Tibial artery (tissue), 4 donors: Measurements from ENCODE around the gene PLEKHH1.

Experiments
- DNase-seq, 2 donors: peaks; one replicate each; pipeline ENCODE4 v3.0.0-alpha.2; 2019
- H3K27ac ChIP-seq, 2 donors: fragments of 200-600 bp; sonication (generic) in 1 of 2; 1 replicate in 1 of 2; 2 replicates in 1 of 2; pipeline ENCODE4 v1.5.1; 2018 to 2019; ENCODE audit warnings: mild to moderate bottlenecking in 1 of 2
- H3K27me3 ChIP-seq, 2 donors: fragments of 200-600 bp; sonication (generic) in 1 of 2; one replicate each; pipeline versions ENCODE4 v1.5.1 to v1.6.0; 2016 to 2019
- H3K36me3 ChIP-seq, 3 donors: fragments of 200-600 bp; sonication (generic) in 2 of 3; one replicate each; pipeline ENCODE4 v1.5.1; 2016 to 2019; ENCODE audit warnings: mild to moderate bottlenecking in 2 of 3
- H3K4me1 ChIP-seq, 4 donors: fragments of 200-600 bp; sonication (generic) in 2 of 4; 1 replicate in 3 of 4; 2 replicates in 1 of 4; pipeline ENCODE4 v1.5.1; 2016 to 2019
- H3K4me3 ChIP-seq, 2 donors: fragments of 200-600 bp; sonication (generic) in 1 of 2; 1 replicate in 1 of 2; 2 replicates in 1 of 2; pipeline ENCODE4 v1.5.1; 2018 to 2019; ENCODE audit warnings: mild to moderate bottlenecking in 2 of 2
- H3K9me3 ChIP-seq, 3 donors: fragments of 200-600 bp; sonication (generic) in 1 of 3; one replicate each; pipeline ENCODE4 v1.5.1; 2016 to 2019
- intact Hi-C: fragments of 100-400 bp; cut with DNase I; formaldehyde crosslinking; loops from one replicate; pipeline ENCODE4 v1.15.0; 2023; ENCODE audit warnings: low total_unique reads
- TF ChIP-seq, protein P1 (sequence below), 2 experiments: fragments of 200-600 bp in 1 of 2; fragments of 450-650 bp in 1 of 2; IDR thresholded peaks; one replicate each; pipeline ENCODE4 v1.5.1; 2017 to 2019; ENCODE audit warnings: antibody characterized with exemption in 2 of 2, mild to moderate bottlenecking in 1 of 2, moderate library complexity in 1 of 2

Gene PLEKHH1

DNA sequence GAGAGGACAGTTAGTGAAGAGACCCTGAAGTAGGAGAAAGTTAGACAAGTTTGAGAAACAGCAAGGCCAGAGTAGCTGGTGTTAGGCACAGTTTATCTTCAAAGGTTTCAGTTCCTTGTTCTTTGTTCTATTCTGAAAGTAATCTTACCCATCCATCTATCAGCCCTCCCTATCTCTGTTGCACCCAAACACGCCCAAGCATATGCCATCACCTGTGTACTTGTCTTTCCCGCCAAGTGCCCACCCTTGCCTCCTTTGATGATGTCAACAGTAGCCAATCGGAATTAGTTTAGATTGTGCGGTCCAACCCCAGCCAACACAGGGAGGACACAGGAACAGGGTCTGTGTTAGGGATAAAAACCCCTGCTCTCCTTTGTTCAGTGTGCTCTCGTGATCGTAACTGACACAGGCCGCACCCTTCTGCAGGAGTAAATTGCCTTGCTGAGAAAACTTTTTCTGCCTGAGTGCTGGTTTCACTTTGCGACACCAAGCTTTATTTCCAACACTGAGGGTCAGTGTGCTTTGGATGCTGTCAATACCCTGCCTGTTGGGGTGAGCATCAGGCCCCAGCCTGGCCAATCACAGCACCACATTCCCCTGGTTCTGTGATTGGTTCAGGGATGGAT is 39.9 kb upstream of the PLEKHH1 start:
- intact Hi-C loops = no loop called here
- no peaks in the 10 kb centered on the region for H3K27me3 ChIP-seq
- TF ChIP-seq, protein P1, sequence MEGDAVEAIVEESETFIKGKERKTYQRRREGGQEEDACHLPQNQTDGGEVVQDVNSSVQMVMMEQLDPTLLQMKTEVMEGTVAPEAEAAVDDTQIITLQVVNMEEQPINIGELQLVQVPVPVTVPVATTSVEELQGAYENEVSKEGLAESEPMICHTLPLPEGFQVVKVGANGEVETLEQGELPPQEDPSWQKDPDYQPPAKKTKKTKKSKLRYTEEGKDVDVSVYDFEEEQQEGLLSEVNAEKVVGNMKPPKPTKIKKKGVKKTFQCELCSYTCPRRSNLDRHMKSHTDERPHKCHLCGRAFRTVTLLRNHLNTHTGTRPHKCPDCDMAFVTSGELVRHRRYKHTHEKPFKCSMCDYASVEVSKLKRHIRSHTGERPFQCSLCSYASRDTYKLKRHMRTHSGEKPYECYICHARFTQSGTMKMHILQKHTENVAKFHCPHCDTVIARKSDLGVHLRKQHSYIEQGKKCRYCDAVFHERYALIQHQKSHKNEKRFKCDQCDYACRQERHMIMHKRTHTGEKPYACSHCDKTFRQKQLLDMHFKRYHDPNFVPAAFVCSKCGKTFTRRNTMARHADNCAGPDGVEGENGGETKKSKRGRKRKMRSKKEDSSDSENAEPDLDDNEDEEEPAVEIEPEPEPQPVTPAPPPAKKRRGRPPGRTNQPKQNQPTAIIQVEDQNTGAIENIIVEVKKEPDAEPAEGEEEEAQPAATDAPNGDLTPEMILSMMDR (IDR thresholded peaks at IDR 0.05) = no peak
- no peak overlapping the region for H3K27ac ChIP-seq
- H3K4me3 ChIP-seq = no peak overlapping the region
- peaks cover 3 to 19% (median 14%) of the 10 kb centered on the region in 3 donors for H3K9me3 ChIP-seq
- DNase-seq = no peak
- no peaks in the 10 kb centered on the region for H3K36me3 ChIP-seq
- no peaks in the 10 kb centered on the region for H3K4me1 ChIP-seq

DNA sequence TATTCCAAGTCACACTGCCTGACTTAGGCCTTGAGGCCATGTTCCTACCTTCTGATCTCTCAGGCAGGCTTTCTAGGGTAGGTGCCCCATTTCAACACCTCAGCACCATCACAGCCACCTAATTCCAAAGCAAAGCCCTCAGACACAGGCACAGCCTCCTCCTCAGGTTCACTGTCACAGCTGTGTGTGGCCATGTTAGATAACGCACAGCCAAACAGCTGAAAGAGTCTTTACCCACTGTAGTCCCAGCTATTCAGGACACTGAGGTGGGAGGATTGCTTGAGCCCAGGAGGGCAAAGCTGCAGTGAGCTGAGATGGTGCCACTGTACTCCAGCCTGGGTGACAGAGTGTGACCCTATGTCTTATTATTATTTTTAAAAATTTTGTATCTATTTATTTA is 37.3 kb upstream of the PLEKHH1 start:
- intact Hi-C loops = no loop called here
- no peak overlapping the region for H3K27ac ChIP-seq
- no peaks in the 10 kb centered on the region for H3K27me3 ChIP-seq
- TF ChIP-seq, protein P1 (IDR thresholded peaks at IDR 0.05) = no peak
- no peak for DNase-seq
- H3K9me3 ChIP-seq = peaks cover 3 to 19% (median 14%) of the 10 kb centered on the region in 3 donors
- no peaks in the 10 kb centered on the region for H3K4me1 ChIP-seq
- H3K36me3 ChIP-seq = no peaks in the 10 kb centered on the region
- no peak overlapping the region for H3K4me3 ChIP-seq

DNA sequence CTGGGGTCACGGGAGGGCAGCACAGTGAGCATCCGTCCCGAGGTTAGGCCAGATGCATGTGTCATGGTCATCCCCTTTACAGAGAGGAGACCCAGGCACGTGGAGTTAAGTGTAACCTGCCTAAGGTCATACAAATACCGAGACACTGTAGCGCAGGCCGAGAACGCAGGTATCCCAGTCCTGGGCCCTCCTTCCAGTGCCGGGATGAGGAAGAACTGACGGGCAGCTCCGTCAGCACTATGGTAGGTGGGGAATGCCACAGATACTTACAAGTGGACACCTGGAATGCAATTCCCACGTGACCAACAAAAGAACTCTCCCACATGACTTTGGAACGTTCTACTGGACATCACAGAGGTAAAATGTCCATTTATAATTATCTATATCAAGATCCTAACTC is 35.9 kb upstream of the PLEKHH1 start:
- no peaks in the 10 kb centered on the region for H3K36me3 ChIP-seq
- H3K4me1 ChIP-seq = no peaks in the 10 kb centered on the region
- no peak overlapping the region for H3K4me3 ChIP-seq
- peaks cover 3 to 19% (median 11%) of the 10 kb centered on the region in 3 donors for H3K9me3 ChIP-seq
- intact Hi-C loops = no loop called here
- DNase-seq = no peak
- no peaks in the 10 kb centered on the region for H3K27me3 ChIP-seq
- TF ChIP-seq, protein P1 (IDR thresholded peaks at IDR 0.05) = no peak
- no peak overlapping the region for H3K27ac ChIP-seq

DNA sequence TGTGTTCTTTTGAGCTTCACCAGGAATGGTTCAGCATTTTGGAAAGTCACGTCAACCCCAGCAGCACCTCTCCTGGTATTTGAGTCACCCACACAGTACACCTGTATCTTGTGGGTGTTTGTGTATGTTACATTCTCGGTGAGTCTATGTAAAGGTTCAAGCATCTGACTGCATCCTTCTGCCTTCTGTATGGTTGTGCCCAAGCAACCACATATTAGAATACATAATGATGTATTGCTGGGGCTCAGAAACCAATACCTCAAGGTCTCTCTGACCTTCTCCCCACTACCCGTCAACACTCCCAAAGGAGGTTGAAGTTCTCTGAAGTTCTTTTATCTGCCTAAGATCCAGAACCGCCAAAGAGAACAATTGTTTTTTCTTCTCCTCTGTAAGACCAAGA is 35.4 kb upstream of the PLEKHH1 start:
- Histone ChIP-seq H3K36me3 (no peaks in the 10 kb centered on the region), H3K9me3 (peaks cover 3 to 18% (median 11%) of the 10 kb centered on the region in 3 donors), H3K4me3 (no peak overlapping the region), H3K4me1 (no peaks in the 10 kb centered on the region), H3K27me3 (no peaks in the 10 kb centered on the region), H3K27ac (no peak overlapping the region)
- no peak for DNase-seq
- intact Hi-C loops = no loop called here
- TF ChIP-seq, protein P1 (IDR thresholded peaks at IDR 0.05) = no peak

DNA sequence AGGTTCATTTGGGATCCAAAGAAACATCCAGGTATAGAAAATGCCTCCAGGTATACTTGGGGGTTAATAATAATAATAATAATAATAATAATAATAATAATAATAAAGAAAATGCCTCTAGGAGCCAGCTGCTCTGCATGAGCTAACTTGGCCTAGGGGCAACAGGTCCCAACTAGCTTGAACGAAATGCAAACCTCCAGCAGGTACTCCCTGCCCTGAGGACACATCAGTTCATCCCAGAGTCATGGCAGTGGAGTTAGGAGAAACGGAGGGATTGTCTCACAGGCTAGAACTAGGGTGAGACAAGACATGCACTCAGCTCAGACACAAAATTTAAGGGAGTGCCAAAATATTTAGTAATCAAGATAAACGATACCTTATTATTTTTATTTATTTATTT is 32.1 kb upstream of the PLEKHH1 start:
- Histone ChIP-seq H3K4me1 (no peaks in the 10 kb centered on the region), H3K27ac (no peak overlapping the region), H3K27me3 (no peaks in the 10 kb centered on the region), H3K36me3 (no peaks in the 10 kb centered on the region), H3K4me3 (no peak overlapping the region), H3K9me3 (no peaks in the 10 kb centered on the region)
- intact Hi-C loops = no loop called here
- DNase-seq = no peak
- TF ChIP-seq, protein P1 (IDR thresholded peaks at IDR 0.05) = no peak

DNA sequence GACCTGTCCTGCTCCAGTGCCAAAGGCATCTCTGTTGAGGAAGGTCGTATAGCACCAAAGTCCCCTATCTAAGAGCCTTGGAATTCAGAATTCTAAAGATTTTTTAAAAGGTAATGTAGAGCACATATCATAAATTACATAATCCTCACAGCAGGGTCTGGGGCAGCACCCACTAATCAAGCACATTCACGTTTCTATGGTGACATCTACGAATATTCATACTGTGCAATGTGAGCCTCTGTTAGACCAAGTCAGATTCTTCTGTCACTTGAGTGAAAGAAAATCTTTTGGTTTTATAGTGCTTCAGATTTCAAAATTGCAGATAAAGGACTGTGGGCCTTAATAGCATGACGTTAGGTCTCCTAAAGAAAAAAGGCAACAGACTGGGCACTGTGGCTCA is 31.4 kb upstream of the PLEKHH1 start:
- no peaks in the 10 kb centered on the region for H3K36me3 ChIP-seq
- no peaks in the 10 kb centered on the region for H3K4me1 ChIP-seq
- intact Hi-C loops = no loop called here
- no peaks in the 10 kb centered on the region for H3K9me3 ChIP-seq
- H3K27ac ChIP-seq = no peak overlapping the region
- no peak for DNase-seq
- TF ChIP-seq, protein P1 (IDR thresholded peaks at IDR 0.05) = no peak
- H3K4me3 ChIP-seq = no peak overlapping the region
- H3K27me3 ChIP-seq = no peaks in the 10 kb centered on the region
